ENCODE data around the gene KCNB1.
A peak's percentile ranks its signal among the peaks of the same experiment; 100 is the strongest.

KCNB1 gene

DNA sequence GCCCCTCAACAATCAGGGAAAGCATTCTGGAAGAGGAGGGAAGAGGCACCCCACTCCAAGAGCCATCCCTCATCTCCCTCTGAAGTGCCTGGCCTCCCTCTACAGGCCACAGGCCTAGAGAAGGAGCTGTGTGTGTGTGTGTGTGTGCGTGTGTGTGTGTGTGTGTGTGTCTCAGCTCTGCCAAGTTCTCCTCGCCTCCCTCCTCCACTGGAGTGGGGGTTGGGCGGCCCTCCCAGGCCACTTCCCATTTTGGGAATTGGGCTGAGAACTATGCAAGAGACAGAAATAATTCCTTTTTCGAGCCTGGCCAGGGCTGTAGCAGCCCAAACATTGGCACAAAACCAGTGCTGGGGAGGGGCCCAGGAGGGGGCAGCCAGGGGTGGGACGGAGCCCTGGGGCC, 35.7 kb downstream of the KCNB1 start:
- no peak overlapping the region for H3K4me3 Mint-ChIP-seq
- ATAC-seq, result no peak
- peaks cover 65% of the 10 kb centered on the region for H3K27me3 Mint-ChIP-seq
- H3K36me3 Mint-ChIP-seq, result no peaks in the 10 kb centered on the region
- no peaks in the 10 kb centered on the region for H3K9me3 Mint-ChIP-seq
- no peak overlapping the region for H3K27ac Mint-ChIP-seq
- no peaks in the 10 kb centered on the region for H3K4me1 Mint-ChIP-seq

DNA sequence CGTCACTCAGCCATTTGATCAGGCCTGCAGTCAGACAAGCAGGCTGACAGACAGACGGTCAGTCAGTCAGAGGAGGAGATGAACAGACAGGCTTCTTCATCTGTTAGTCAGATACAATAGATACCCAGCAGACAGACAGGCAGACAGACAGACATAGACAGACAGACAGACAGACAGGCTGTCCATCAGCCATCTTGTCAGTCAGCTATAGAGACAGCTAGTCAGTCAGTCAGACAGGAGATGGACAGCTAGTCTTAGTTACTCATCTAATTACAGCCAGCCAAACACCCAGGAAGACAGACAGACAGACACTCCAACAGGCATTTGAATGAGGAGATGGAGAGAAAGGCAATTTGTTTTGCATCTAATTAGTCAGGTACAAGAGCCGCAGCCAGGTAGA, 36.4 kb downstream of the KCNB1 start:
- no peak overlapping the region for H3K4me3 Mint-ChIP-seq
- peaks cover 64% of the 10 kb centered on the region for H3K27me3 Mint-ChIP-seq
- no peak overlapping the region for H3K27ac Mint-ChIP-seq
- H3K9me3 Mint-ChIP-seq, result no peaks in the 10 kb centered on the region
- no peaks in the 10 kb centered on the region for H3K36me3 Mint-ChIP-seq
- H3K4me1 Mint-ChIP-seq, result no peaks in the 10 kb centered on the region
- ATAC-seq, result no peak

DNA sequence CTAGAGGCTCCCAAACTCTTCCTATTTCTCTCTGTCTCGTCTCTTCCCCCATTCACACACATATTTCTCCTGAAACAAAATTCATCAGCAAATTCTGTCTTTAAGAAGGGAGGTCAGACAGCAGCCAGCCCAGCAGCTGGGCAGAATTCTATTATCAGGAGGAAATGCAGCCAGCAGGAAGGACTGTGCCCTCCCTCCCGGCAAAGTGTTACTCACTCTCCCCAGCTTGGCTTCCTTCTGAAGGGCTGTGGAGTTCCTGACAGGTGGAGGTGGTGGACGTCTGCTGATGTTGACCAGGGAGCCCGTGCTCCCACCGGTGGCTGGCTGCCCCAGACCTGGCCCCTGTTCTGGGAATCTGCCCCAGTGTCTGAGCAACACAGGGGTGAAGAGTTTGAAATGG, 37.3 kb downstream of the KCNB1 start:
- H3K27ac Mint-ChIP-seq, result no peak overlapping the region
- no peak overlapping the region for H3K4me3 Mint-ChIP-seq
- ATAC-seq, result no peak

DNA sequence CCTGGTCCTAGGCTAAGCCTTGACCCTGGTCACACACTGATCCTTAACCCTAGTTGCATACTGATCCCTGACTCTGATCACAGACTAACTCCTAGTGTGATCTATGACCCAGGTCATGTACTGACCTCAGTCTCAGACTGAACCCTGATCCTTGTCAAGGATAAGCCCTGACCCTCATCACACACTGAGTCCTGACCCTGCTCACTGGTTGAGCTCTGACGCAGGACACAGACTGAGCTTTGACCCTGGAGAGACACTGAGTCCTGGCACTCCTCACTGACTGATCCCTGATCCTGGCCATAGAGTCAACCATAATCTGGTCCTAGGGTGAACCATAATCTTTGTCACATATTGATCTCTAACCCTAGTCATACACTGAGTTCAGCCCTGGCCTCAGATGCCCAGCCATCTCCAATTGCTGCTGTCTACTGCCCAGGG, 37.9 kb downstream of the KCNB1 start:
- Mint-ChIP-seq H3K4me3 (no peak overlapping the region), H3K36me3 (no peaks in the 10 kb centered on the region), H3K27ac (no peak overlapping the region), H3K27me3 (peaks cover 65% of the 10 kb centered on the region), H3K4me1 (no peaks in the 10 kb centered on the region), H3K9me3 (no peaks in the 10 kb centered on the region)
- ATAC-seq, result peak; percentile 14

More for the DNA sequence above, 37.3 kb downstream of the KCNB1 start:
- Mint-ChIP-seq H3K27me3 (peaks cover 59% of the 10 kb centered on the region), H3K36me3 (no peaks in the 10 kb centered on the region), H3K4me1 (no peaks in the 10 kb centered on the region), H3K9me3 (no peaks in the 10 kb centered on the region)

DNA sequence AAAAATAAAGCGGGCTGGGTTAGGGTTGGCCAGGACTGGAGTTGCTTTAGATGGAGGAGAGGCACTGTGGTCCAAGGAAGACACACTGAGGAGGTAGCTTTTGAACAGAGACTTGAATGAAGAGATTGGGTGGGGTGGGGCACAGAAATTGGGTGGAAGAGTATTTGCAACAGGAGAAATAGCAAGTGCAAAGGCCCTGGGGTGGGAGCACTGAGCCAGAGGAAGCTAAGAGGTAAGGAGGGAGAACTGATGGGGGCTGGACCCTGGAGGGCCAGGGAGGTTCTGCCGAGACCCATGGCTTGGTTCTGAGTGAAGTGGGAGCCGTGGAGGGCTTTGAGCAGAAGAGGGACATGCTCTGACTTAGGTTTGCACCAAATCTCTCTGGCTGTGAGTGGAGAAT, 45.4 kb downstream of the KCNB1 start:
- H3K27ac Mint-ChIP-seq, result no peak overlapping the region
- peaks cover 26% of the 10 kb centered on the region for H3K27me3 Mint-ChIP-seq
- H3K4me3 Mint-ChIP-seq, result no peak overlapping the region
- H3K36me3 Mint-ChIP-seq, result no peaks in the 10 kb centered on the region
- no peak for ATAC-seq
- H3K9me3 Mint-ChIP-seq, result no peaks in the 10 kb centered on the region
- no peaks in the 10 kb centered on the region for H3K4me1 Mint-ChIP-seq

DNA sequence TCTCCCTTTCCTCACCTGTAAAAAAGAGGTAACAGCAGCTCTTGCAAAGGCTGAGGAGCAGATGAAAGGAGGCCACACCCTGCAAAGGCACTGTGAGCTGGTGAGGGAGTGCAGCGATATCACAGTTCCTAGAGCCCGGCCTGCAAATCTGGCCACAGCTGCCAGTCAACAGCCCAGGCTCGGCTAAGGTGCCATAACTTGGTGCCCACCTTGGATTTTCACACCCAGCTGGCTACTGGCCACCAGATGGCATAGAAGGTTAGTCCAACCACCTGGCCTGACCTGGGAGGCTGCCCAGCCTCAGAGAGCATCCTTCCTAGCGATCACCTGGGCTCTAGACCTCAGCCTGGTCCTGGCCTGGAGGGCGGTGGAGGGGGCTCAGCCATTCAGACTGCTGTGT, 46.8 kb downstream of the KCNB1 start:
- Mint-ChIP-seq H3K27me3 (peaks cover 28% of the 10 kb centered on the region), H3K36me3 (no peaks in the 10 kb centered on the region), H3K4me1 (no peaks in the 10 kb centered on the region), H3K27ac (no peak overlapping the region), H3K9me3 (no peaks in the 10 kb centered on the region), H3K4me3 (no peak overlapping the region)
- no peak for ATAC-seq

DNA sequence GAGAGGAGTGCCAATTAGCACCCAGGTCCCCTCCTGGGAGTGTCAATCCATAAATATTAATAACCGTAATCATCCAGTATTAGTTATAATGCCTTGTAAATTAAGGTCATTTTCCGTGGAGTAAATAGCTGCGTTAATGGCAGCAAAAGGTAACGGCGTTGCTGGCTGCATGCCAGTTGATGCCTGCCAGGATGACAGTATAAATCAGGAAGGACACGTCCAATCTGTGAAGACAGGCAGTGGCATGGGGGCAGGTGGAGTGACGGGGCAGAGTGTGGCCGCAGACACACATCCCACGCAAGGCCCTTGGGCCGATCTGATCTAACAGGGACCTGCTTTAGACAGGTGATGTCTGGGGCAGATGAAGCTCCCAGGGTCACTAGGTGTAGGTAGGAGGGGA, 49.1 kb downstream of the KCNB1 start:
- Mint-ChIP-seq H3K27me3 (peaks cover 22% of the 10 kb centered on the region), H3K9me3 (peaks cover 3% of the 10 kb centered on the region), H3K4me1 (no peaks in the 10 kb centered on the region), H3K4me3 (no peak overlapping the region), H3K36me3 (no peaks in the 10 kb centered on the region), H3K27ac (no peak overlapping the region)
- ATAC-seq, result no peak

DNA sequence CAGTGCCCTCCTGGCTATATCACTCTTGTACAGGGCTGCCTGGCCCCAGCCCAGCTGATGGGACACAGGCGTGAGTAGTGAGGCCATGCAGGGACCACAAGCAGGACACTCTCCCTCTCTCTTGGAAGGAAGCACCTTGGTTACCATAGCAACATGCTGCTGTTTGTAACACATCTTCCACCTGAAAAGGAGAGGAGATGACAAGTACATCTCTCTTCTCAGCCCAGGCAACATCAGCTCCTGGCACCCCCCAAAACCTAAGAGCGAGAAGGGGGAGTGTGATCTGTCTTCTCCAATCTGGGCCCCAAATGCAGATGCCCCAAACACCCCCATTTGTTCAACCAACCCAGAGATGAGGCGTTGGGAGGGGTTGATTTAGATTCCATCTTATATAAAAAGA, 49.9 kb downstream of the KCNB1 start:
- Mint-ChIP-seq H3K4me1 (no peaks in the 10 kb centered on the region), H3K27me3 (peaks cover 21% of the 10 kb centered on the region), H3K4me3 (no peak overlapping the region), H3K36me3 (no peaks in the 10 kb centered on the region), H3K9me3 (peaks cover 3% of the 10 kb centered on the region), H3K27ac (no peak overlapping the region)
- ATAC-seq, result no peak

DNA sequence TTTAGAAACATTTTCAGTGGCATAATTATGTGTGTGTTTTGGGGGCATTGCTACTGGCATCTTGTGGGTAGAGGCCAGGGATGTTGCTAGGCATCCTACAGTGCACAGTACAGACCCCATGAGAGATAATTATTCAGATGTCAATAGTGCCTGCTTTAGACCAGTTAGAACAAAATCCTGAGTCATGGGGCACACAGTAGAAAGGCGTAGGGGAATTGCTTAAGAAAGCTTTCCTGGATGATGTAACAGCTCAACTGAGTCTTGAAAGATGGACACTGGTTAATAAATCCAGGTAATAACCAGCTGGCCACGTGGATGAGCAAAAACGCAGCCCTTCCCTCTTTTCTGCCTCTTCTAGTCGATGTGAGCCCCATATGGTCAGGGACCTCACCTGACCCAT, 51.1 kb downstream of the KCNB1 start:
- ATAC-seq, result no peak
- Mint-ChIP-seq H3K27ac (no peak overlapping the region), H3K9me3 (peaks cover 3% of the 10 kb centered on the region), H3K4me1 (no peaks in the 10 kb centered on the region), H3K27me3 (peaks cover 10% of the 10 kb centered on the region), H3K36me3 (no peaks in the 10 kb centered on the region), H3K4me3 (no peak overlapping the region)

DNA sequence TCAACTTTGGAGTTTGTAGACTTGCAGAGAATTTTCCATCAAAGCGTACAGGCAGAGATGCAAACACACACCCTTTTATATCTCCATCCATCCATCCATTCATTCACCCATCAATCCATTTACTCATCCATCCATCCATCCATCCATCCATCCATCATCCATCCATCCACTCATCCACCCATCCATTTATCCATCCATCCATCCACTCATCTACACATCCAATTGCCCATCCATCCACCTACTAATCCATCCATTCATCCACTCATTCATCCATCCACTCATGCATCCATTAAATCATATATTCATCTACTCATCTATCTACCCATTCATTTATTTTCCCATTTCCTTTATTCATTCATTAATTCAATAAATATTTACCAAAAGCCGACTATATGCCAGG, 52.1 kb downstream of the KCNB1 start:
- no peak overlapping the region for H3K4me3 Mint-ChIP-seq
- no peak overlapping the region for H3K27ac Mint-ChIP-seq
- peaks cover 10% of the 10 kb centered on the region for H3K27me3 Mint-ChIP-seq
- no peaks in the 10 kb centered on the region for H3K36me3 Mint-ChIP-seq
- H3K4me1 Mint-ChIP-seq, result no peaks in the 10 kb centered on the region
- ATAC-seq, result no peak
- H3K9me3 Mint-ChIP-seq, result peaks cover 3% of the 10 kb centered on the region

DNA sequence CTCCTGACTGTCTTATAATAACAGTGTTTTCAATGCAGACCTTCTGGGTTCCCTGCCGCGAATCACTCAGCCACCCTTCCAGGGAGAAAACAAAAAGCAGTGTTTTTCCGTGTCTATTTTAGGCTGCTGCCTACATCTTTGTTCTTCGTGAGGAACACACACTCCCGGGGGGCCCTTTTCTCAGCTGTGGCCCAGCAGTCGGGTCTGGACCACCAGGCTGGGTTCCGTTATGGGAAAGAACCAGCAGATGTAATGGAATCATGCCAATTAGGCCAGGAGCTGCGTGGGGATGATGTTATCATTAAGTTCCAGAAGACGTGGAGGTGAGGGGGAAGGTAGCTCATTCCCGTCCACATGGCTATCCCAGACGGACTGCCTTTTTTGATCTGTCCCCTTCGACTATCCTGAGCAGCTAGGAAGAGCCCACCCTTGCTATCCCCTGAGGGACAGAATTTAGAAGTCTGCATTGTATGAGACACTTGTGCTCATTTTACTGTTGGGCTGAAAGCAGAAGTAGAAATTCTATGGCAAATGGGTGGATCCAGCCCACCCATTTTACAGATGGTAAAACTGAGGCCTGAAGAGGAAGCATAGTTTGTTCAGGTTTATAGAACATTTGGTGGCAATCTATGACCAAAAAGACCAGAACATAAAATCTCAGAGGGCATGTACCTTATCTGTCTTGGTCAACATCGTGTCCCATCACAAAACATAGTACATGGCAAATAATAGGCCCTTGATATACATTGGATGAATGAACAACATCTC, 54.5 kb downstream of the KCNB1 start:
- ATAC-seq, result no peak
- Mint-ChIP-seq H3K9me3 (peaks cover 3% of the 10 kb centered on the region), H3K4me3 (no peak overlapping the region), H3K36me3 (no peaks in the 10 kb centered on the region), H3K27me3 (peaks cover 19% of the 10 kb centered on the region), H3K4me1 (no peaks in the 10 kb centered on the region), H3K27ac (no peak overlapping the region)

DNA sequence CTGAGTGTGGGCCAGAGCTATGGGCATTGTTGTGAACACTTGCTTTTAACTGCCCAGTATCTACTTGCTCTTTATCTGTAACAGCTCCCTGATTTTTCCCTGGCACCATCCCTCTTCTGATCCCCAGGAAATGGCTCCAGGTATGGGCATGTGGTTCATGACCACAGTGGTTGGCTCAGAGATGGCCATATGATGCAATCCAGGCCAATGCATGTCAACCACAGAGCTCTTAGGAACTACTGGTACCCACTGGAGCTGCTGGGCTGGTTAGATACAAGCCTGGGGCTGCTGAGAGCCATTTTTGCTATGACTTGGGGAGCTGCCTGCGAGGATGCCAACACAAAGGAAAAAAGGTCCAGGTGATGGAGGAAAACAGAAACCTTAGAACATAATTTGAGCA, 55.6 kb downstream of the KCNB1 start:
- no peaks in the 10 kb centered on the region for H3K36me3 Mint-ChIP-seq
- peaks cover 19% of the 10 kb centered on the region for H3K27me3 Mint-ChIP-seq
- peaks cover 3% of the 10 kb centered on the region for H3K9me3 Mint-ChIP-seq
- H3K4me1 Mint-ChIP-seq, result no peaks in the 10 kb centered on the region
- H3K4me3 Mint-ChIP-seq, result no peak overlapping the region
- no peak overlapping the region for H3K27ac Mint-ChIP-seq
- ATAC-seq, result no peak

DNA sequence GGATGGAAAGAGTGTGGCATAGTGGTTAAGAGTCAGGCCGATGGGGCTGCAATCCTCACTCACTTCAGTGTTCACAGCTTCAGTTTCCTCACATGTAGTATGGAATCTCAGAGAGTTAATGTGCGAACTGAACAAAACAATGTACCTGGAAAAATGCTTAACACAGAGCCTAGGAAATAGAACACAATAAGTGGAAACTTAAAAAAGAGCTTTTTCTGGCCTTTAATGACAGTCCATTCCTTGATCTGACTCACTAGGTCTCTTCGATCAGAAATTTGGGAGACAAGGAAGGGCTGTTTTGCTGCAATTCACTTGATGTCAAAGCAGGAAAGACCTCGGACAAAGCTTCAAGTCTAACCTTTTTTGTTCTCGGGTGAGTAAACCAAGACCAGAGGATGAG, 56.1 kb downstream of the KCNB1 start:
- ATAC-seq, result no peak
- H3K36me3 Mint-ChIP-seq, result no peaks in the 10 kb centered on the region
- H3K27ac Mint-ChIP-seq, result no peak overlapping the region
- H3K4me1 Mint-ChIP-seq, result no peaks in the 10 kb centered on the region
- peaks cover 19% of the 10 kb centered on the region for H3K27me3 Mint-ChIP-seq
- peaks cover 3% of the 10 kb centered on the region for H3K9me3 Mint-ChIP-seq
- no peak overlapping the region for H3K4me3 Mint-ChIP-seq

DNA sequence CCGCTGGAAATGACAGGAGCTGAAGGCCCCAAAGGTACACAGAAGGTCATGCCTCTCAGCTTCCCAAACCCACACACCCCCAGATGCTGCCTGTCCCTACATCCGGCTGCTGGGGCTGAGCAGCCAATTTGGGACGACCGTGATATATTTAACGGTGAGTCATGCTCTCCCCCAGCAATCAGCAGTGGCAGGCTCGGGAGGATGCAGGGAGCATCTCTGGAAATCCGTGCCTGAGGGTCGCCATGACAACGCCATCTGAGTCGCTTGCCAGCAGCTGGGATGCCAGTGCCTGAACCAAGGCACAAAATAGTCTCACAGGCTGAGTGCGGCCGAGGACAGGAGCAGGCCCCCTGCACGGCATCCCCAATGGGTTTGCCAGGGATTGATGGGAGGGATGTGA, 57.9 kb downstream of the KCNB1 start:
- no peak for ATAC-seq
- H3K27me3 Mint-ChIP-seq, result peaks cover 20% of the 10 kb centered on the region
- no peaks in the 10 kb centered on the region for H3K9me3 Mint-ChIP-seq
- no peak overlapping the region for H3K27ac Mint-ChIP-seq
- H3K36me3 Mint-ChIP-seq, result no peaks in the 10 kb centered on the region
- no peak overlapping the region for H3K4me3 Mint-ChIP-seq
- no peaks in the 10 kb centered on the region for H3K4me1 Mint-ChIP-seq

DNA sequence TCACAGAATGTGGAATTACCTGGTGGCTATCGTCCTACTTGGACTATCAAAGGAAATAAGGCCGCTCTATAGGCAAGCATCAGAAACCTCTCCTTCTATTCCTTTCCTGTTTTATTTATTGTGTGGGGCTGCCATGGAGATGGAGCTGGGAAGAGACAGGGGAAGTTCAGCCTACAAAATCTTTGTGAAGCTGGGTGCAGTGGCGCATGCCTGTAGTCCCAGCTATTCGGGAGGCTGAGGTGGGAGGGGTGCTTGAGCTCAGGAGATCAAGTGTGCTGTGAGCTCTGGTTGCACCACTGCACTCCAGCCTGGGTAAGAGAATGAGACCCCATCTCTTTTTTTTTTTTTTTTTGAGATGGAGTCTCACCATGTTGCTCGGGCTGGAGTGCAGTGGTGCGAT, 60.3 kb downstream of the KCNB1 start:
- ATAC-seq, result no peak
- H3K4me1 Mint-ChIP-seq, result no peaks in the 10 kb centered on the region
- no peak overlapping the region for H3K27ac Mint-ChIP-seq
- H3K4me3 Mint-ChIP-seq, result no peak overlapping the region
- no peaks in the 10 kb centered on the region for H3K9me3 Mint-ChIP-seq
- H3K27me3 Mint-ChIP-seq, result peaks cover 28% of the 10 kb centered on the region
- H3K36me3 Mint-ChIP-seq, result no peaks in the 10 kb centered on the region

DNA sequence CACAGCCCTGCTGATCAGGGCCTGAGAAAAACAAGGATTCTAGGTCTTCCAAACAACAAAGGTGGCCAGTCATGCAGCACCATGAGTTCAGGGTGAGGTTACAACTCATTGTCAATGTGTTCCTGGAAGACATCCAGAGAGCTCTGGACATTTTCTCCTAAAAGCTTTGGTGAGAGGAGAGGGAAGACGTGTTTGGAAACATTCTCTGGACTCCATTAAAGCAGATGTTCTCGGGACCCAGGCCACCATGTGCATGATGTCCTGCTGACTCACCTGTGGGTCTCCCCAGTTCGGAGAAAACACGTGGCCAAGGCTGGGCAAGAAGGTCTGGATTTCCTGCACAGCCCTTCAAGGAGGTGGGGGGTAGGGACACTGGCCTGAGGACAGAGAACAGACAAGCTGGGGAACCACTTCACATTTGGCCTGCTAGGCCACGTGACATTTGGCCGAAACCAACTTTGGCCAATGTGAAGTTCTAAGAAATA, 61.6 kb downstream of the KCNB1 start:
- Mint-ChIP-seq H3K27me3 (peaks cover 40% of the 10 kb centered on the region), H3K4me3 (no peak overlapping the region), H3K36me3 (no peaks in the 10 kb centered on the region), H3K27ac (no peak overlapping the region), H3K9me3 (no peaks in the 10 kb centered on the region), H3K4me1 (no peaks in the 10 kb centered on the region)
- ATAC-seq, result no peak
